ENCODE measurements around the gene CREBRF.
"Not testable (repeated sequence)": the region's sequence is repeated elsewhere in the genome, so short reads cannot be mapped to it uniquely, and the experiment has no call there.

Gene CREBRF

GRCh38 chr5:173025651-173026050 lies 30.5 kb upstream of the CREBRF start:
- POLR2A ChIA-PET = interaction anchor here (0.7 to 0.9 kb wide), 2 partner anchors 32 to 33 kb away, joined by 3 read pairs; no protein-coding TSS in a partner anchor
- CTCF ChIA-PET = interaction anchor here (0.9 to 1.3 kb wide), 6 partner anchors 8 to 311 kb away, joined by 3 read pairs; no protein-coding TSS in a partner anchor

GRCh38 chr5:173027905-173028304 lies 28.2 kb upstream of the CREBRF start:
- no peak for DNase-seq (ENCODE audit: extremely low spot score)
- ChIA-PET CTCF (no interaction called here), POLR2A (no interaction called here)
- TF ChIP-seq, protein P1, sequence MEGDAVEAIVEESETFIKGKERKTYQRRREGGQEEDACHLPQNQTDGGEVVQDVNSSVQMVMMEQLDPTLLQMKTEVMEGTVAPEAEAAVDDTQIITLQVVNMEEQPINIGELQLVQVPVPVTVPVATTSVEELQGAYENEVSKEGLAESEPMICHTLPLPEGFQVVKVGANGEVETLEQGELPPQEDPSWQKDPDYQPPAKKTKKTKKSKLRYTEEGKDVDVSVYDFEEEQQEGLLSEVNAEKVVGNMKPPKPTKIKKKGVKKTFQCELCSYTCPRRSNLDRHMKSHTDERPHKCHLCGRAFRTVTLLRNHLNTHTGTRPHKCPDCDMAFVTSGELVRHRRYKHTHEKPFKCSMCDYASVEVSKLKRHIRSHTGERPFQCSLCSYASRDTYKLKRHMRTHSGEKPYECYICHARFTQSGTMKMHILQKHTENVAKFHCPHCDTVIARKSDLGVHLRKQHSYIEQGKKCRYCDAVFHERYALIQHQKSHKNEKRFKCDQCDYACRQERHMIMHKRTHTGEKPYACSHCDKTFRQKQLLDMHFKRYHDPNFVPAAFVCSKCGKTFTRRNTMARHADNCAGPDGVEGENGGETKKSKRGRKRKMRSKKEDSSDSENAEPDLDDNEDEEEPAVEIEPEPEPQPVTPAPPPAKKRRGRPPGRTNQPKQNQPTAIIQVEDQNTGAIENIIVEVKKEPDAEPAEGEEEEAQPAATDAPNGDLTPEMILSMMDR (IDR thresholded peaks at IDR 0.05; ENCODE audit: control extremely low read depth, extremely low read depth, low read depth, missing control alignments) = no peak

More at GRCh38 chr5:173025651-173026050, 30.5 kb upstream of the CREBRF start:
- no peak for DNase-seq (ENCODE audit: extremely low spot score)
- TF ChIP-seq, protein P1 (IDR thresholded peaks at IDR 0.05; ENCODE audit: control extremely low read depth, extremely low read depth, low read depth, missing control alignments) = no peak

GRCh38 chr5:173028811-173029327 lies 27.3 kb upstream of the CREBRF start:
- DNase-seq (ENCODE audit: extremely low spot score) = no peak
- TF ChIP-seq, protein P1 (IDR thresholded peaks at IDR 0.05; ENCODE audit: control extremely low read depth, extremely low read depth, low read depth, missing control alignments) = no peak
- CTCF ChIA-PET = interaction anchor here (1.1 kb wide), 2 partner anchors 14 to 16 kb away, joined by 3 read pairs; no protein-coding TSS in a partner anchor
- POLR2A ChIA-PET = interaction anchor here (0.5 kb wide), 1 partner anchor 29 kb away, joined by 4 read pairs; no protein-coding TSS in a partner anchor

GRCh38 chr5:173029499-173029921 lies 26.6 kb upstream of the CREBRF start:
- ChIA-PET POLR2A (interaction anchor here (0.5 kb wide), 1 partner anchor 29 kb away, joined by 4 read pairs; no protein-coding TSS in a partner anchor), CTCF (interaction anchor here (1.1 to 1.3 kb wide), 4 partner anchors 10 to 16 kb away, joined by 3 to 4 read pairs (median 3); no protein-coding TSS in a partner anchor)
- TF ChIP-seq, protein P1 (IDR thresholded peaks at IDR 0.05; ENCODE audit: control extremely low read depth, extremely low read depth, low read depth, missing control alignments) = no peak

DNA sequence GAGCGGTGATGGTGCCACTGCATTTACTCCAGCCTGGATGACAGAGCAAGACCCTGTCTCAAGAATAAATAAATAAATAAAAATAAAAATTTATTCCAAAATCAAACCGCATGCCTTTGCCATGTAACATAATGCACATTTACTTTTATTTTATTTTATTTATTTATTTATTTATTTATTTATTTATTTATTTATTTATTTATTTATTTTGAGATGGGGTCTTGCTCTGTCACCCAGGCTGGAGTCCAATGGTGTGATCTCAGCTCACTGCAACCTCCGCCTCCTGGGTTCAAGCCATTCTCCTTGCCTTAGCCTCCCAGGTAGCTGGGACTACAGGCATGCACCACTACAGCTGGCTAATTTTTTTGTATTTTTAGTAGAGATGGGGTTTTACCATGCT lies 24.1 kb upstream of the CREBRF start:
- ChIA-PET CTCF (interaction anchor here (1.3 to 1.7 kb wide), 3 partner anchors 12 to 53 kb away, joined by 3 to 4 read pairs (median 3); no protein-coding TSS in a partner anchor), POLR2A (interaction anchor here (0.6 kb wide), 1 partner anchor 225 kb away, joined by 8 read pairs; no protein-coding TSS in a partner anchor)

More at GRCh38 chr5:173029499-173029921, 26.6 kb upstream of the CREBRF start:
- no peak for DNase-seq (ENCODE audit: extremely low spot score)

GRCh38 chr5:173032730-173033129 lies 23.4 kb upstream of the CREBRF start:
- ChIA-PET CTCF (interaction anchor here (1.3 to 1.7 kb wide), 5 partner anchors 9 to 54 kb away, joined by 3 to 5 read pairs (median 4); no protein-coding TSS in a partner anchor), POLR2A (no interaction called here)
- TF ChIP-seq, protein P1 (IDR thresholded peaks at IDR 0.05; ENCODE audit: control extremely low read depth, extremely low read depth, low read depth, missing control alignments) = no peak
- DNase-seq (ENCODE audit: extremely low spot score) = no peak

More for the DNA sequence above, 24.1 kb upstream of the CREBRF start:
- not testable (repeated sequence) for DNase-seq (ENCODE audit: extremely low spot score)

DNA sequence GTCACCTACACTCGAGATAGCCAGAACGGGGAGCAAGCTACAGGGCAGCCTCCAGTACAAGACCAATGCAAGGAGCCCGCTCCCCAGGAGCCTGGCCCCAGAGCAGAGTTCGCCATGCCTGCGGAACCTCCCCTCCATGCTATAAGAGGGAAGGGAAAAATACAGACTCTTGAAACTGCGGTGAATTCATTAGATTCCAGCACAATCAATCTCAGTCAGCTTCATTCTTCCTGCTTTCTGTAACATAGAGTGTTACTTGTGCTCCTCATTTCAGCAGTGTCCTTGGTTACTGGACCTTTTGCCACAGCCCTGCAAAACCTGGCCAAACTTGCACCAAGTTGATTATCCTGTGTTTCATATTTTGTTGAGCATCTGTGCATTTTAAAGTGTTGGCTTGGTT lies 22.2 kb upstream of the CREBRF start:
- CTCF ChIA-PET = interaction anchor here (1.0 to 2.5 kb wide), 8 partner anchors 8 to 111 kb away, joined by 3 to 12 read pairs (median 4); partner anchors contain the start of gene BNIP1
- POLR2A ChIA-PET = no interaction called here
- TF ChIP-seq, protein P1 (IDR thresholded peaks at IDR 0.05; ENCODE audit: control extremely low read depth, extremely low read depth, low read depth, missing control alignments) = no peak
- DNase-seq (ENCODE audit: extremely low spot score) = no peak
